ENCODE data around the gene TSHZ1.

TSHZ1 gene

GRCh38 chr18:75173738-75174137 lies 36.9 kb upstream of the TSHZ1 start:
- CTCF ChIA-PET = no interaction called here

GRCh38 chr18:75176849-75177248 lies 33.7 kb upstream of the TSHZ1 start:
- H3K4me3 ChIP-seq (ENCODE audit: low read depth, low read length) = no peak overlapping the region
- no peaks in the 10 kb centered on the region for H3K4me1 ChIP-seq (ENCODE audit: control insufficient read depth, insufficient read depth, low read length)
- no peaks in the 10 kb centered on the region for H3K9me3 ChIP-seq (ENCODE audit: control insufficient read depth, insufficient read depth, low read depth, low read length)
- ChIA-PET POLR2A (no interaction called here), CTCF (interaction anchor here (0.6 kb wide), 1 partner anchor 296 kb away, joined by 3 read pairs; no protein-coding TSS in a partner anchor)
- no peaks in the 10 kb centered on the region for H3K36me3 ChIP-seq (ENCODE audit: control insufficient read depth in 2 of 2, insufficient read depth in 1 of 2, low read length in 2 of 2)
- H3K27ac ChIP-seq (ENCODE audit: extremely low read depth, low read depth, low read length) = no peak overlapping the region
- TF ChIP-seq ZNF311 (tag by site-specific recombination; IDR thresholded peaks at IDR 0.05; ENCODE audit: borderline replicate concordance) = no peak
- no peak for TF ChIP-seq ZNF518A (tag by site-specific recombination; conservative IDR thresholded peaks at IDR 0.05; ENCODE audit: low read depth)
- TF ChIP-seq ZNF621 (tag by site-specific recombination; IDR thresholded peaks at IDR 0.05) = no peak
- no peak for TF ChIP-seq SP3 (tag by site-specific recombination; IDR thresholded peaks at IDR 0.05)
- no peak for TF ChIP-seq ZNF544 (tag by site-specific recombination; IDR thresholded peaks at IDR 0.05)
- TF ChIP-seq ZNF335 (tag by site-specific recombination; conservative IDR thresholded peaks at IDR 0.05) = no peak
- TF ChIP-seq ZNF830 (tag by site-specific recombination; IDR thresholded peaks at IDR 0.05; ENCODE audit: low read depth) = no peak
- no peak for TF ChIP-seq ZNF623 (tag by site-specific recombination; IDR thresholded peaks at IDR 0.05)
- no peak for TF ChIP-seq ZNF571 (tag by site-specific recombination; IDR thresholded peaks at IDR 0.05)

More at GRCh38 chr18:75173738-75174137, 36.9 kb upstream of the TSHZ1 start:
- Histone ChIP-seq H3K36me3 (ENCODE audit: control insufficient read depth in 2 of 2, insufficient read depth in 1 of 2, low read length in 2 of 2) (no peaks in the 10 kb centered on the region), H3K27ac (ENCODE audit: extremely low read depth, low read depth, low read length) (no peak overlapping the region), H3K4me1 (ENCODE audit: control insufficient read depth, insufficient read depth, low read length) (no peaks in the 10 kb centered on the region), H3K9me3 (ENCODE audit: control insufficient read depth, insufficient read depth, low read depth, low read length) (no peaks in the 10 kb centered on the region), H3K4me3 (ENCODE audit: low read depth, low read length) (no peak overlapping the region)
- no peak for TF ChIP-seq ZNF416 (tag by site-specific recombination; IDR thresholded peaks at IDR 0.05)
- TF ChIP-seq BCL6B (tag by site-specific recombination; IDR thresholded peaks at IDR 0.05) = no peak
- TF ChIP-seq ZNF398 (tag by site-specific recombination; IDR thresholded peaks at IDR 0.05) = no peak
- no peak for TF ChIP-seq ZNF280C (tag by site-specific recombination; IDR thresholded peaks at IDR 0.05)
- TF ChIP-seq ZNF747 (tag by site-specific recombination; IDR thresholded peaks at IDR 0.05) = no peak
- TF ChIP-seq ELK4 (IDR thresholded peaks at IDR 0.05; ENCODE audit: borderline replicate concordance, low read depth, low read length) = no peak
- POLR2A ChIA-PET = no interaction called here

Data from HEK293 (cell line).